ENCODE measurements around the gene TBC1D9. TPM values are rescaled to one million over a fixed set of nuclear protein-coding genes. Genes with fewer than 3 reads are reported as not detected.

The TBC1D9 gene
- polyA plus RNA-seq, 1 experiment = 22.0 TPM

DNA sequence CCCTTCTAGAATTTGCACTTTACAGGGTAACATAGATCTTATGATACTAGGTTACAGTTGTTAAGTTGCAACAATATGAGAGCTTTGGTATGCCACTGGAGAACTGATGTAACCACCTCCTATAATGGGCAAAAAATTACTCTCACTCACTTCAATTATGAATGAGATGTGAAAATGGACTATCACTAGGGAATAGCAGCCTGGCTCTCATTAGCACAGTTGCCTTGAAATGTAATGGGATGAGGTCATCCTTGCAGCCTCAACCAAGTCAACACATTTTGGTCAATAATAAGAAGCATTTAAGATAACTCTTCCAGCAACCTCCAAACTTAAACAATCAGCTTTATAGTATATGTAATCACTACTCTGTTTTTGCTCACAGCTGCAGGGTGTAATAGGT is 69.4 kb downstream of the TBC1D9 start:
- Histone ChIP-seq H3K4me3 (ENCODE audit: low read depth, low read length) (no peak overlapping the region), H3K27me3 (ENCODE audit: control insufficient read depth, insufficient read depth, low read length) (no peaks in the 10 kb centered on the region), H3K27ac (ENCODE audit: low read depth, low read length) (no peak overlapping the region), H3K9me3 (ENCODE audit: control insufficient read depth, insufficient read depth, low read length) (no peaks in the 10 kb centered on the region)
- DNase-seq (ENCODE audit: low read depth, low spot score) = no peak
- TF ChIP-seq, protein P1, sequence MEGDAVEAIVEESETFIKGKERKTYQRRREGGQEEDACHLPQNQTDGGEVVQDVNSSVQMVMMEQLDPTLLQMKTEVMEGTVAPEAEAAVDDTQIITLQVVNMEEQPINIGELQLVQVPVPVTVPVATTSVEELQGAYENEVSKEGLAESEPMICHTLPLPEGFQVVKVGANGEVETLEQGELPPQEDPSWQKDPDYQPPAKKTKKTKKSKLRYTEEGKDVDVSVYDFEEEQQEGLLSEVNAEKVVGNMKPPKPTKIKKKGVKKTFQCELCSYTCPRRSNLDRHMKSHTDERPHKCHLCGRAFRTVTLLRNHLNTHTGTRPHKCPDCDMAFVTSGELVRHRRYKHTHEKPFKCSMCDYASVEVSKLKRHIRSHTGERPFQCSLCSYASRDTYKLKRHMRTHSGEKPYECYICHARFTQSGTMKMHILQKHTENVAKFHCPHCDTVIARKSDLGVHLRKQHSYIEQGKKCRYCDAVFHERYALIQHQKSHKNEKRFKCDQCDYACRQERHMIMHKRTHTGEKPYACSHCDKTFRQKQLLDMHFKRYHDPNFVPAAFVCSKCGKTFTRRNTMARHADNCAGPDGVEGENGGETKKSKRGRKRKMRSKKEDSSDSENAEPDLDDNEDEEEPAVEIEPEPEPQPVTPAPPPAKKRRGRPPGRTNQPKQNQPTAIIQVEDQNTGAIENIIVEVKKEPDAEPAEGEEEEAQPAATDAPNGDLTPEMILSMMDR (IDR thresholded peaks at IDR 0.05; ENCODE audit: low read depth, low read length) = no peak
- ChIA-PET POLR2A (no interaction called here), CTCF (interaction anchor here (0.6 kb wide), 1 partner anchor 48 kb away, joined by 5 read pairs; no protein-coding TSS in a partner anchor)

DNA sequence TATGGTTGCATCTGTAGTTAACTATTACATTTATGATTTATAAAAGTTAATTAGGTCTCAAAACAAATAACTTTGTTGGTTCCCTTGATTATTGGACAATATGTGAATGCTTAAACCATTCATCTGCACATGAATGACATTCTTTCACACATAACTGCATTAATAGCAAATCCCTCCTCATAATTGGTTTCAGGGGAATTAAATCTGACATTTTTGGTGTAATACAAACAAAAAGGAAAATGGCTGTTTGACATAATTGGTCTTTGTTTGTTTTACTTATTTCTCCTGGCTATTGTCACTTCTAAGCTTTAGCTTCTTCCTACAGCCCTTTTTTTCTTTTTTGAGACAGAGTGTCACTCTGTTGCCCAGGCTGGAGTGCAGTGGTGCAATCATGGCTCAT is 71.9 kb downstream of the TBC1D9 start:
- DNase-seq (ENCODE audit: low read depth, low spot score) = no peak
- ChIA-PET CTCF (no interaction called here), POLR2A (no interaction called here)
- Histone ChIP-seq H3K27me3 (ENCODE audit: control insufficient read depth, insufficient read depth, low read length) (no peaks in the 10 kb centered on the region), H3K4me3 (ENCODE audit: low read depth, low read length) (no peak overlapping the region), H3K9me3 (ENCODE audit: control insufficient read depth, insufficient read depth, low read length) (no peaks in the 10 kb centered on the region), H3K27ac (ENCODE audit: low read depth, low read length) (no peak overlapping the region)
- TF ChIP-seq, protein P1 (IDR thresholded peaks at IDR 0.05; ENCODE audit: low read depth, low read length) = no peak

DNA sequence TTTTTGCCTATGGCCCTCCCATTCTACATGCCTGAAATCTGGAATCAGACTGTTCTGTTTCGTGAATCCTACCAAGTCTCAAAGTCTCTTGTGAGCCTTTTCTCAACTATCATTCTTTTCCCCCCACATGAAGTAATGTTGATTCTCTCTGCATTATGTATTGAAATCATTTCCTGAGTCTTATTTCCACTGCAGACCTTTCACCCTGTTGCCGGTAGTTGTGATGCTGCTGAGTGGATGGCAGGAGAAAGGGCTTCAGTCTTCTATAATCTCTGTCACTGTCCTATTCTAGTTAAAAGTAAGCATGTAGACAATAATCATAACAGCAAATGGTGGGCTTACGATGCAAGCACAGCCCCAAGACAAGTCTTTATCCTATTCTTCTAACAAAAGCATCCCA is 75.0 kb downstream of the TBC1D9 start:
- CTCF ChIA-PET = no interaction called here
- H3K27ac ChIP-seq (ENCODE audit: low read depth, low read length) = no peak overlapping the region
- no peaks in the 10 kb centered on the region for H3K9me3 ChIP-seq (ENCODE audit: control insufficient read depth, insufficient read depth, low read length)
- no peaks in the 10 kb centered on the region for H3K27me3 ChIP-seq (ENCODE audit: control insufficient read depth, insufficient read depth, low read length)
- H3K4me3 ChIP-seq (ENCODE audit: low read depth, low read length) = no peak overlapping the region
- TF ChIP-seq, protein P1 (IDR thresholded peaks at IDR 0.05; ENCODE audit: low read depth, low read length) = no peak
- no peak for DNase-seq (ENCODE audit: low read depth, low spot score)
- POLR2A ChIA-PET = interaction anchor here (0.6 kb wide), 1 partner anchor 10 kb away, joined by 3 read pairs; no protein-coding TSS in a partner anchor

DNA sequence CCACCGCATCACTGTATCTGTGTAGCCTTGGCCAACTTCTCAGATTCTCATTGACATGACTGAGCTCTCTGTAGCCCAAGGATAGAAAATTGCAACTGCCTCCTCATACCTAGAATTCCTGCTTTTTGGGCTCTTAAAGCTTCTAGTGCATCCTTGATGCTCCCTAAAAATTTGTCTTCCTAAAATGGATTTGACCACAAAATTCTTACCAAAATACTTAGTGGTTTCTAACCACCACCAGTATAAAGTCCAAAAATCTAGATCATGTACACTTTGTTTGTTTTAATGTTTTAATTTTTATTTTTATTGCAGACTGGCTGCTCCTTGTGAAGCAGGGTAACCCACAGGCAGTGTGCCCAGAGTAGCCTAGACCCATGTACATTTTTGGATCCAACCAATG is 75.5 kb downstream of the TBC1D9 start:
- Histone ChIP-seq H3K4me3 (ENCODE audit: low read depth, low read length) (no peak overlapping the region), H3K27me3 (ENCODE audit: control insufficient read depth, insufficient read depth, low read length) (no peaks in the 10 kb centered on the region), H3K27ac (ENCODE audit: low read depth, low read length) (no peak overlapping the region), H3K9me3 (ENCODE audit: control insufficient read depth, insufficient read depth, low read length) (no peaks in the 10 kb centered on the region)
- ChIA-PET CTCF (no interaction called here), POLR2A (interaction anchor here (0.6 kb wide), 1 partner anchor 9 kb away, joined by 3 read pairs; no protein-coding TSS in a partner anchor)
- TF ChIP-seq, protein P1 (IDR thresholded peaks at IDR 0.05; ENCODE audit: low read depth, low read length) = no peak
- DNase-seq (ENCODE audit: low read depth, low spot score) = no peak

DNA sequence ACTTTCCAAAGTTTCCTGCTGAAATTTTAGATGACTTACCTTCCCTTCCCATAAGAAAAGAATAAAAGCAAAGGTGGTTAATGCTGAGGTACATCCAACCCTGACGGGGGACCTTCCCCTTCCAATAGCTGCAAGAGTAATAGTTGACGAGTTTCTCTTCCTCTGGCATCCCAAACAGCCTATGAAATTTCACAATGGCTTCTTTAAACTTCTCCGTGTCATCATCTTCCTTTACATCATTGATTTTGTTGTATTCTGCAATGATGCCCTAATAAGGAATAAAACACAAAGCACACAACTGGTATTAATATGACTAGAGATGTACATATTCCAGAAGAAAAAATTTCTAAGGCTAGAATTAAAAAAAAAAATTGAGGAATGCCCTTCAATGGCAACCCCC is 76.6 kb downstream of the TBC1D9 start:
- TF ChIP-seq, protein P1 (IDR thresholded peaks at IDR 0.05; ENCODE audit: low read depth, low read length) = no peak
- H3K27ac ChIP-seq (ENCODE audit: low read depth, low read length) = no peak overlapping the region
- DNase-seq (ENCODE audit: low read depth, low spot score) = no peak
- H3K27me3 ChIP-seq (ENCODE audit: control insufficient read depth, insufficient read depth, low read length) = no peaks in the 10 kb centered on the region
- CTCF ChIA-PET = no interaction called here
- POLR2A ChIA-PET = no interaction called here
- H3K9me3 ChIP-seq (ENCODE audit: control insufficient read depth, insufficient read depth, low read length) = no peaks in the 10 kb centered on the region
- H3K4me3 ChIP-seq (ENCODE audit: low read depth, low read length) = no peak overlapping the region
